Smooth muscle cell of the brain vasculature (primary cell): ENCODE results near the gene ZNF557.

Source experiments
- DNase-seq: peaks from one replicate; pipeline ENCODE4 v3.0.0-alpha.2; 2012; ENCODE audit warnings: low read depth, low spot score

ZNF557 gene

DNA sequence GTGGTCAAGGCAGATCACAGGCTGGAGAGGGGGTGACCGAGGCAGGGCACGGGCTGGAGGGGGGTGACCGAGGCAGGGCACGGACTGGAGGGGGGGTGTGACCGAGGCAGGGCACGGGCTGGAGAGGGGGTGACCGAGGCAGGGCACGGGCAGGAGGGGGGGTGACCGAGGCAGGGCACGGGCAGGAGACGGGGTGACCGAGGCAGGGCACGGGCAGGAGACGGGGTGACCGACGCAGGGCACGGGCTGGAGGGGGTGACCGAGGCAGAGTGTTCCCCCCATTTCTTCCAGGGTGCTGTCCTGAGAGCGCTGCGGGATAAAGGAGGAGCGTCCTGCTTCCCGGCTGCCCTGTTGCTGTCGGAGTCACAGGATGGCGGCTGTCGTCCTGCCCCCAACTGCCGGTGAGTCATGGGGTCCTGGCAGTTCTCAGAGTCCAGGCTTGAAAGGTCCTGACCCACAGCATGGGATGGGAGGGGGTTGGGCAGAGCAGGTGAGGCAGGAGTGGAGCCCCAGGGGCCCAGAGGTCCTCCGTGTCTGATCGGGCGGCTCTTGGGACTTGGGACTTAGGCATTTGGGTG, 5.3 kb downstream of the ZNF557 start:
- DNase-seq = no peak

DNA sequence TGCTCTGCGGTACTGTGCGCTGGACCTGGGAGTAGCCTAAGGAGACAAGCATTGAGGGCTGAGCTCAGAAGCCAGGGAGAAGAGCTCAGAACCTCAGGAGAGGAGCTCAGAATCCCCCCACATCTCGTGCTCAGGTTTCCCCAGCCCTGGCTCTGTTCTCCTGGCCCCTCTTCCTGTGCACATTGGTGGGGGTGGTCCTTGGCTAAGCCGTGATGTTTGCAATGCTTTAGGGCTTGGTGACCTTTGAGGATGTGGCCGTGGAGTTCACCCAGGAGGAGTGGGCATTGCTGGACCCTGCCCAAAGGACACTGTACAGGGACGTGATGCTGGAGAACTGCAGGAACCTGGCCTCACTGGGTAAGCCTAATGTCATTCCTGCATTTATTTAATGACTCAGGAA, 6.6 kb downstream of the ZNF557 start:
- no peak for DNase-seq

DNA sequence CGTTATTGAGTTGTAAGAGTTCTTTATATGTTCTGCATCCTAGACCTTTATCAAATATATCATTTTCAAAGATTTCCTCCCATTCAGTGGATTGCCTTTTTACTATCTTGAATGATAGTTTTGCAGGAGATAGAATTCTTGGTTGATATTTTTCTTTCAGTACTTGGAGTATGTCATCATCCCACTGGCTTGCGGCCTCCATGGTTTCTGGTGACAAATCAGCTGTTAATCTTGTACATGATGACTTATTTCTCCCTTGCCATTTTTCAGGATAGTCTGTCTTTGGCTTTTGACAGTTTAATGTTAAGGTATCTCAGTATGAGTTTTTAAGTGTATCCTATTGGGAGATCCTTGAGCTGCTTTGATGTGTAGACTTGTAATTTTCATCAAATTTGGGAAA, 8.5 kb downstream of the ZNF557 start:
- DNase-seq = no peak

DNA sequence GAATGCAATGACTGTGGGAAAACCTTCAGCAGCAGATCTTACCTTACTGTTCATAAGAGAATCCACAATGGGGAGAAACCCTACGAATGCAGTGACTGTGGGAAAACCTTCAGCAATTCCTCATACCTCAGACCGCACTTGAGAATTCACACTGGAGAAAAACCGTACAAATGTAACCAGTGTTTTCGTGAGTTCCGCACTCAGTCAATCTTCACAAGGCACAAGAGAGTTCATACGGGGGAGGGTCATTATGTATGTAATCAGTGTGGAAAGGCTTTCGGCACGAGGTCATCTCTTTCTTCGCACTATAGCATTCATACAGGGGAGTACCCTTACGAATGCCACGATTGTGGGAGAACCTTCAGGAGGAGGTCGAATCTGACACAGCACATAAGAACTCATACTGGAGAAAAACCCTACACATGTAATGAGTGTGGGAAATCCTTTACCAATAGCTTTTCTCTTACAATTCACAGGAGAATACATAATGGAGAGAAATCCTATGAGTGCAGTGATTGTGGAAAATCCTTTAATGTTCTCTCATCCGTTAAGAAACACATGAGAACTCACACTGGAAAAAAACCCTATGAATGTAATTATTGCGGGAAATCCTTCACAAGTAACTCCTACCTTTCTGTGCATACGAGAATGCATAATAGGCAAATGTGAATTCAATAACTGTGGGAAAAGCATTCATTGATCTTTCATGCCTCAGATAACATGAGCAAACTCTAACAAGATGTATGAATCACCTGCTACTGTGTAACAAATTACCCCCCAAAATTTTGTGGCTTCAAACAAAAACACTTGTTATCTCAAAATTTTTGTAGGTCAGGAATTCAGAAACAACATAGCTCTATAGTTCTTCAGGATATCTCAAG, 13.8 kb downstream of the ZNF557 start:
- no peak for DNase-seq

DNA sequence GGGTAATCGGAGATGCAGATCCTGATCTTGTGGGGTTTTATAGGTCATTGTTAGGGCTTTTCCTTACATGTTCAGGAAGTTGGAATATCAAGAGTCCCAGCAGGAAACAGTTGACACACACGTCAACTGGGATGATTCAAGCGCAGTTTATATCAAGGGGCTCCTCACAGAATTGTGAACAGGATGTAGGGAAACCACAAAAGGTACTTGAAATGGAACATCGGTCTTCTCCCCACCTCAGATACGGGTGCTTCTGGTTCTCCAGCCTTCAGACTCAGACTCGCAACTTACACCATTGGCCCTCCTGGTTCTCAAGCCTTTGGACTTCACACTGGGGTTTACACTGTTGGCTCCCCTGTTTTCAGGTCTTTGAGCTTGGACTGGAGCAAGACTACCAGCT, 19.5 kb downstream of the ZNF557 start:
- no peak for DNase-seq

DNA sequence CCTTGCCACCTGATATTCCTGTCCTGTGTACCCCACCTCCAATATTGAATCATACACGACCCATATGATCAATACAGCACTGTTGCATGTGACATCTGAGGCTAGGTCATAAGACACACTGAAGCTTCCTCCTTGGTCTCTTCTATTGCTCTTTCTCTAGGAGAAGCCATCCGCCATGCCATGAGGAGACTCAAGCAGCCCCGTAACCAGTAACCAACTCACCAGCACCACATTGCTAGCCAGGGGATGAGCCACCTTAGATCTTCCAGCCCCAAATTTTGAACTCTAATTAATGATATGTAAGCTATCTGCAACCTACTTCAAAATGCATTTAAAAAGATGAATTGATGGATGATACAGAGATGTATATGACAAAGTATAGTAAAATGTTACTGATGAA, 28.6 kb downstream of the ZNF557 start:
- DNase-seq = no peak

DNA sequence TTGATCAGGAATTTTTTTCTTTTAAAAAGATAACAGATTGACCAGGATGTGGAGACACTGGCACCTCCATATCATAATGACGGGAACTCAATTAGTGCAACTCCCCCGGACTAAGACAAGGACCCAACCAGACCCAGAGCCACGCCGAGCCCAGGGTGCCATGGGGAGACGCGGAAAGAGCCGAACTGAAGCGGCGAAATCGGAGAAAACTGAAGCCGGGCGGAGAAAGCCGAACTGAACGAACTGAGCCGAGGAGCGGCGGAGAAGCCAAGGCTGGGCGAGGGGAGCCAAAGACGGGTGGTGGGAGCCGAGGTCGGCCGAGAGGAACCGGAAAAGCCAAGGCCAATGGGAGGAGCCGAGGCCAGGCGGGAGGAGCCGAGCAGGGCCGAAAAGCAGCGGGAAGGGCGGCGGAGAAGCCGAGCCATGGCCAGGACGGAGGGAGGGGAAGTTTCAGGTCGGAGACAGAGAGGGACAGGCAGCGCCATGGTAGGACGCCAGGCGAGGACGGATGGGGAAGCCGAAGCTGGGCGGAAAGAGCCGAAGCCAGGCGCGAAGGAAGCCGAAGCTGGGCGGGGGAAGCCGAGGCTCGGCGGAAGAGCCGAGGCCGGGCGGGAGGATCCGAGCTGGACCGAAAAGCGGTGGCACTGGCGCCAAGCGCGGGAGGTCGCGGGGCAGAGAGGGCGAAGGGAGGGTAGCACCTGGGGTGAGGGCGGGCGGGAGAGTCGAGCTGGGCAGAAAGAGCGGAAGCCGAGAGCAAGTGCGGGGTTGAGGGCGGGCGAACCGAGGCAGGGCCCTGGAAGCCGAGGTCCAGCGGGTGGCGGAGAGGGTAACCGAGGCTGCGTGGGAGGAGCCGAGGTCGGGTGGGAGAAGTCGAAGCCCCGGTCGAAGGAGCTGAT, 29.4 kb downstream of the ZNF557 start:
- DNase-seq = peak; percentile 70

DNA sequence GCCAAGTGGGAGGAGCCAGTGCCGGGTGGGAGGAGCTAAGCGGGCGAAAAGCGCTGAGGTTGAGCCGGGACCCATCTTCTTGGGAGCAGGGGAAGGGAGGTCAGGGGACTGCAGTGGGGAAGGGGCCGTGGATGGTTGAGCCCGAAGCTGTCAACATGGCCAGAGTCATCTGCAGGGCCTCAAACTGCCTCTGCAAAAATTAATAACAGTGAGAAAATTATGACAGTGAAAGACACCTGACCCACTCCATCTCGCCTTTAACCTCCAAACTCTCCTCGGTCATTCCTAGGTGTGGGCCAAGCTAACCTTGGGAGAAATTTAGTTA, 30.1 kb downstream of the ZNF557 start:
- DNase-seq = no peak

DNA sequence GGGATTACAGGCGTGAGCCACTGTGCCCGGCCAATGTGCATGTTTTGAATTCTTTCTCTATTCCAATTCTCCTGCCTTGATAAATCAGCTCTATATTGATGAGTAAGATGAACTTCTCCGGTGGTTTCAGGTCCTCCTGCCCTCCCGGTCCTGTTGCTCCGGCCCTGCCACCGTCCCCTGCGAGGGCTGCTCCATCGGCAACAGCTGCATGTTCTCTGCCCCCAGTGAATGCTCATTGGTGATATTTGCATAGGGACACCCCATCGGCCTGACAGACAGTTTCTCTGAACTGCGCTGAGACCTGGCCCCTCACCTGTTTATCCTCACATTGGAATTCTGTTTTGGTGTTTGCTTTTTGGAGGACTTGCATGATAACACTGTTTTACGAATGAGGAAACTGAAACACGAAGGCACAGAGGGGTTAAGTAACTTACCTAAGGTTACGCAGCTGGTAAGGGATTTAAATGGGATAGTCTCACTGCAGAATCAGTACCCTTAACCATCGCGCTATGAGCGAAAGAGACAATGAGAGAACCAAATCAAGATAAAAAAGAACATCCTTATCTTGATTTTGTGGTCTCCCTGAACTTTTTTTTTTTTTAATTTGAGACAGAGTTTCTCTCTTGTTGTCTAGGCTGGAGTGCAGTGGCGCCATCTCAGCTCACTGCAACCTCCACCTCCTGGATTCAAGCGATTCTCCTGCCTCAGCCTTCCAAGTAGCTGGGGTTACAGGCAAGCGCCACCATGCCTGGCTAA, 32.2 kb downstream of the ZNF557 start:
- DNase-seq = no peak

DNA sequence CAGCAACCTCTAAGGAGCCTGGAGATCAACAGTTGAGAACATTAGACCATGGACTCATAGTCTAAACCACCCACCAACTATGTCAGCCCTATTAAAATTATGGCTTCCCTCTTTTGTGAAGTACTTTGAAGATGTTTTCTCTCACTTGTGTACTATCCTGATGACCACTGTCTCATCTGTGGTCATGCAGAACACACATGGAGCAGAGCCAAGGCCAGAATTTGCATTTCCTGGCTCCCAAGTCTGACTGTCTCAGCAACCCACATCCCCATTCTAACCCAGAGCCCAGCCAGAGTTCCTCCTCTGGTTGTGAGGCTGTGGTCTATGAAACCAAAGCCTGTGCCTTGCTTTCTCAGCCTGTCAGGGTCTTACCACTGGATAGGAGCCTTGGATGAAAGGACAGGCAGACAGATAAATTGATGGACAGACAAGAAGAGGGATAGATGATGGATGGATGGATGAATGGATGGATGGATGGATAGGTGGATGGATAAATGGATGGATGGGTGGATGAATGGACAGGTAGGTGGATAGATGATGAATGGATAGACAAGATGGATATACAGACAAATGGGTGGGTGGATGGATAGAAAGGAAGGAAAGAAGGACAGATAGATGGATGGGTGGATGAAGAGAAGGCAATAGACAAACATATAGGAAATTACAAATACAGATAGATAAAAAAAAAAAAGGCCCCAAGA, 35.4 kb downstream of the ZNF557 start:
- DNase-seq = no peak

DNA sequence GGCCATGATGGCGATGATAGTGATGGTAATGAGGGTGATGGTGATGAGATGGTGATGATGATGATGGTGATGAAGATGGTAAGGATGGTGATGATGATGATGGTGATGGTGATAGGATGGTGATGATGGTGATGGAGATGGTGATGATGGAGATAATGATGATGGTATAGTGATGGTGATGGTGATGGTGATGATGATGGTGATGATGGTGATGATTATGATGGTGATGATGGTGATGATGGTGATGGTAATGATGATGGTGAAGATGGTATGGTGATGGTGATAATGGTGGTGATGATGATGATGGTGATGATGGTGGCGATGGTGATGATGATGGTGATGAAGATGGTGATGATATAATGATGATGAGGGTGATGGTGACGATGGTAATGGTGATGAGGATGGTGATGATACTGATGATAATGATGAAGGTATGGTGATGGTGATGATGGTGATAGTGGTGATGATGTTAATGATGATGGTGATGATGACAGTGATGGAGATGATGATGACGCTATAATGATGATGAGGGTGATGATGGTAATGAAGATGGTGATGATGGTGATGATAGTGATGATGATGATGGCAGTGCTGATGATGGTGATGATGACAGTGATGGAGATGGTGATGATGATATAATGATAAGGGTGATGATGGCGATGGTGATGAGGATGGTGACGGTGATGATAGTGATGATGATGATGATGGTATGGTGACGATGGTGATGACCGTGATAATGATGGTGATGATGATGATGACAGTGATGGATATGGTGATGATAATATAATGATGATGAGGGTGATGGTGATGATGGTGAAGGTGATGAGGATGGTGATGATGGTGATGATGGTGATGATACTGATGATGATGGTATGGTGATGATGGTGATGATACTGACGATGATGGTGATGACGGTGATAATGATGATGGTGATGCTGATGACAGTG, 37.5 kb downstream of the ZNF557 start:
- no peak for DNase-seq

DNA sequence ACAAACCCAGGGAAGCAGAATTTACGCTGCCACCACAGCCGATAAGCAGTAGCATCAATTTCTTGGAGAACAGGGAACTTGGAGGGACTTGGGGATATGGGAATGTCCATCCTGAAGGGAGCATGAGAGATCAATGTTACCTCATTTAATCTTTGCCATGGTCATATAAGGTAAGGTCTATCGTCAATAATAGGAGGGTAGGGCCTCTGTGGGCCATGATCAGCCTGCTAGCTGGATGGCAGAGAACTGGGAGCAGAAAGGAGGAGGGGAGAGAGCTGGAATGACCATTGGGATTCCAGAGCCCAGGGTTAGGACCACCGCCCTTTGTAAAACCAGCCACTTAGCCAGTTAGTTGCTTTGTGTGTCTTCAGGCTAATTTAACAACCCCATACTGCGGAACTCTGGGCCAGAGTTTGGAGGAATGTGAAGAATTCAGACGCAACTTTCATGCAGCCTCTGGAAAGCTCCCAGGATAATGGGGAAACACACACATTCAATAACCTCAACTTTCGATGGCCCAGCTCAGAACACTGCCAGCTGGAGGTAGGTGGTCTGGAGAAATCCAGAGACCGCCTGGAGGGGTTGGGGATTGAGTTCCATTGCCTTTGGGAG, 40.3 kb downstream of the ZNF557 start:
- DNase-seq = no peak

DNA sequence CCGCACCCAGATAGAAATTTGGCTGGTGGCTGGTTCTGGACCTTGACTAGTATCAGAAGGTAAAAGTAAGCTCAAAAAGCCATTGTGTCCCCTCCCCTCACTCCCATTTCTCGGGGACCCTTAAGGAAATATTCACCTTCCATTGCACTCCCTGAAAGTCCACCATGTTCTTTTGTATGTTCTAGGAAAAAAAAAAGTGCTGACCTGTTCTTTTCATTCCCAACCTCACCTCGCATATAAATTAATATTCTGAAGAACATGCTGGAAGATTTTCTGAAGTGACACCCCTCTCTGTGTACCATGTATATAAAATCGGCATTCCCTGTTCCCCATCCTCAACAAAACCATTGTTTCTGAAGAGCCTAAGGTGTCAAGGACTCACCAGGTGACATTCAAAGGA, 43.2 kb downstream of the ZNF557 start:
- no peak for DNase-seq

DNA sequence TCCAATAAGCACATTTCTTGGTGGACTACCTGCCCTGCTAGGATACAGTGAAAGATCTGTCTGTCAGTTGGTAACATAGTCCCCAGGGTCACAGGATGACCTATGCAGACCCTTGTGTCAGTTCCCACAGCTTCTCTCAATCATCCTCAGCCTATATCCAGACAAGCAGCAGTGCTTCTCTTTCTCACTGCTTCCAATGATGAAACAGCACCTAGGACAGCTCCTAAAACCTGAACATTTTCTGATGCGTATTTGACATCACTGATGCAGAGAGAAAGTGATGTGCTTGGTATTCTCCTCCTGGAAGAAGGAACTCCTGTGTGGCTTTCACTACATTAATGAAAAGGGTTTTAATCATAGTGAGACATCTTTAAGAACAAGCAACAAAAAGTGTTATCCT, 43.7 kb downstream of the ZNF557 start:
- DNase-seq = no peak

DNA sequence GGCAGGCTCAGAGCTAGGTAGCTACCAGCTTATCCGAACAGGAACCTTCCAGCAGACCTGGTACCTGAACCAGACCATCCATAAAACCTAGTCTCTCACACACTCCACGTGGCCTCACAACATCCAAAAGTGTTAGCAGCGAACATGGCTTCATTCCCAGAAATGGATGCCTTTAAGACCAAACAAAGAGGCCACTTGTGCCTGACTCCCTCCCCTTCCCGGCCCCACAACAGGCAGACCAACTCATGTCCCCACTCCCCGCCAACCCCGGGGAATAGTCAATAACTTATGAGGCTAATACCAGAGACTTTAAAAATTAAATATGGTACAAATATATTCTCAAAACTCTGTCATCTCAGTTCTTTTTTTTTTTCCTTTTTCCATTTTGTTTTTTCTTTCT, 46.2 kb downstream of the ZNF557 start:
- DNase-seq = no peak

DNA sequence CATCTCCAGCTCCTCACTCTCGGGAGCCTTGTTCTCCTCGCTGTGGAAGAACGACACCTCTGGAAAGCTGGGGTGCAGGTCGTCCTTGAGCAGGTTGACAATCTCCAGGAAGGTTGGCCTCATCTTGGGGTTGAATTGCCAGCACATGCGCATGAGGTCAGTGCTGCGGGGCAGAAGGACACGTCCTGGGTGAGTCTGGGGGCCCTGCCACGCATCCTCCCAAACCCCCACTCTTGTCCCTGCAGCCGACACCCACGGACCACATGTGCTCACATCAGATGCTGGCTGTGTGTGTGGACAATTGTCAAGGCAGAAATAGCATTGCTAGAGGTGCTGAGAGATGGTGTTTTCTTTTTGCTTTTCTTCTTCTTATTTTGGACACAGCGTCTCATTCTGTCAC, 47.7 kb downstream of the ZNF557 start:
- no peak for DNase-seq

DNA sequence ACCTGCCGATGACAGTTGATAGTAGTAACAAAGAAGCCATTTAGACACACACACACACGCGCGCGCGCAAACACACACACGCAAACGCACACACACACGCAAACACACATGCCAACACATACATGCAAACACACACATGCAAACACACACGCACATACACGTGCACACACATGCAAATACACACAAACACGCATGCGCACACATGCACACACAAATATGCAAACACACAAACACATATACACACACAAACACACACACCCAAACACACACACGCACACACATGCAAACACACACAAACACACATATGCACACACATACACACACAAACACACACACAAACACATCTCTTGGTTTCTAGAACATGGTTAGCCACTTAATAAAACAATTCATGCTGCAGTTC, 50.1 kb downstream of the ZNF557 start:
- DNase-seq = no peak

DNA sequence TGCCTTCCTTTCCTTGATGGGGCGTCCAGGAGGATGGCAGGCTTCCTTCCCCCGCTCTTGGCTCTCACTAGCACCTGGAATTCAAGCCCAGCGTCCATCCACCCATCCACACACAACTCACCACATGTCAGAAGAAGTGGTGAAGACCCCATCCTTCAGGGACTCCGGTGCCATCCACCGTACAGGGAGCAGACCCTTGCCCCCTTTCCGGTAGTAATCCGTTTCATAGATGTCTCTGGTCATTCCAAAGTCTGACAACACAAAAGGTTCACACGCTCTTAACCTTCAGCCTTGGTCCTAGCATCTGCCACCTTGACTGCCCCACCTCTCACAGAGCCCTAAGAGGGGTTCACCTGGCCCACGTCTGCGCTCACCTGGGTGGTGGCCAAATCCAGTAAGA, 51.0 kb downstream of the ZNF557 start:
- no peak for DNase-seq

DNA sequence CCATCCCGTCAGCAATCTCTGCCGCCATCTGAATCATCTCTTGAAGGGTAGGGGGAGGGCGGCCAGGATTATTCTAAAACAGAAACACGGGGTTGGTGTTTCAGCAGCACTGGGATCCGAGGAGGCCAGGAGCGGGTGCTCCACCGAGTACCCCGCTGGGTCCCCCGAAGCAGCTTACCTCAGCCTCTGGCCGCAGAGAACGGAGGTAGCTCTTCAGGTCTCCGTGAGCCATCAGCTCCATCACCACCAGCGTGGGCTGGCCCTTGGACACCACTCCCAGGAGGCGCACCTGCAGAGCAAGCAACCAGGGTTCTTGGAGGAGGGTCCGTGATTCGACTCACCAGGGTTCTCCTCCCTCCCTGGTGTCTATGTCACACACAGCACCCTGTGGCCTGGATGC, 53.2 kb downstream of the ZNF557 start:
- no peak for DNase-seq

DNA sequence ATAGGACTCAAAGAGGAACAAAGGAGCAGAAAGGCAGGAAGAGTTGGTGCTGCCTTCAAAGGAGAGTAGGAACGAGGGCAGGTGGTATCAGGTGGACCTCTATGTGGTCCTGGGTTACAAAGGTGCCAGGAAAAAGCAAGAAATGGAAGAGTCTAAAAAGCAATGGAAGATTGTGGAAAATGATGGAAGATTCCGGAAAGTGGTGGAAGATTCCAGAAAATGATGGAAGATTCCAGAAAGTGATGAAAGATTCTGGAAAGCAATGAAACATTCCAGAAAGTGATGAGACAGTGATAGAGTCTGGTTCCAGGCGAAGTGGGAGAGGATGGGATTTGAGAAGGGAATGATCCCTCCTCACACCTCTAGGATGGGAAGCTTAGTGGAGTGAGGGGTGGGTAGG, 55.3 kb downstream of the ZNF557 start:
- DNase-seq = no peak
